ENCODE data around the gene APP. TPM values are rescaled to one million over a fixed set of nuclear protein-coding genes. Genes with fewer than 3 reads are reported as not detected.

APP gene
- total RNA-seq, 1 experiment from 2014 or later: 560 TPM

DNA sequence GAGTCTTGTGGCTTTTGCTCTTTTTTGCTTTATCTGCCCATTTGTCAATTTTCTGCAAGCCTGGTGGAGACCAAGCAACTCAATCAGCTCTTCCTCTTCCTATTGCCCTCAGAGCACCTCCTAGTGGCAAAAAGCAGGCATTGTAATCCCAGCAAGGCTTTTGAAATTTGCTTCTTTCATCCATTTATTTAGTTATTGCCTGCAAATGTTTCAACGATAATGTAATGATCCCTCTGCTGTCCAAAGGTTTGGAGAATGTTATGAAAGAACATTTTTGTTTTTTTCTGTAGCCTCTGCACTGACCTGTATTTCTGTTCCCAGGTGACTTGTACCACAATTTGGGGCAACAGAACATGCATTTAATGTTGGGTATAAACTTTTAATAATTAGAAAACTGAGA lies 308.0 kb downstream of the APP start:
- ChIA-PET CTCF (interaction anchor here (0.6 to 3.0 kb wide), 24 partner anchors 10 to 824 kb away, joined by 3 to 15 read pairs (median 3); partner anchors contain the start of genes ATP5PF and GABPA), POLR2A (no interaction called here)
- DNase-seq (ENCODE audit: low spot score) (peak; percentile 17), ATAC-seq (peak; percentile 64; the same call in 1 of the 2 replicates)
- Mint-ChIP-seq H3K4me1 (peaks cover 24% of the 10 kb centered on the region), H3K9me3 (no peaks in the 10 kb centered on the region), H3K27ac (no peak overlapping the region), H3K36me3 (no peaks in the 10 kb centered on the region), H3K4me3 (no peak overlapping the region), H3K27me3 (ENCODE audit: low read depth) (no peaks in the 10 kb centered on the region)
- TF ChIP-seq, protein P1, sequence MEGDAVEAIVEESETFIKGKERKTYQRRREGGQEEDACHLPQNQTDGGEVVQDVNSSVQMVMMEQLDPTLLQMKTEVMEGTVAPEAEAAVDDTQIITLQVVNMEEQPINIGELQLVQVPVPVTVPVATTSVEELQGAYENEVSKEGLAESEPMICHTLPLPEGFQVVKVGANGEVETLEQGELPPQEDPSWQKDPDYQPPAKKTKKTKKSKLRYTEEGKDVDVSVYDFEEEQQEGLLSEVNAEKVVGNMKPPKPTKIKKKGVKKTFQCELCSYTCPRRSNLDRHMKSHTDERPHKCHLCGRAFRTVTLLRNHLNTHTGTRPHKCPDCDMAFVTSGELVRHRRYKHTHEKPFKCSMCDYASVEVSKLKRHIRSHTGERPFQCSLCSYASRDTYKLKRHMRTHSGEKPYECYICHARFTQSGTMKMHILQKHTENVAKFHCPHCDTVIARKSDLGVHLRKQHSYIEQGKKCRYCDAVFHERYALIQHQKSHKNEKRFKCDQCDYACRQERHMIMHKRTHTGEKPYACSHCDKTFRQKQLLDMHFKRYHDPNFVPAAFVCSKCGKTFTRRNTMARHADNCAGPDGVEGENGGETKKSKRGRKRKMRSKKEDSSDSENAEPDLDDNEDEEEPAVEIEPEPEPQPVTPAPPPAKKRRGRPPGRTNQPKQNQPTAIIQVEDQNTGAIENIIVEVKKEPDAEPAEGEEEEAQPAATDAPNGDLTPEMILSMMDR (IDR thresholded peaks at IDR 0.05): peak; percentile 70
- TF ChIP-seq, protein P2, sequence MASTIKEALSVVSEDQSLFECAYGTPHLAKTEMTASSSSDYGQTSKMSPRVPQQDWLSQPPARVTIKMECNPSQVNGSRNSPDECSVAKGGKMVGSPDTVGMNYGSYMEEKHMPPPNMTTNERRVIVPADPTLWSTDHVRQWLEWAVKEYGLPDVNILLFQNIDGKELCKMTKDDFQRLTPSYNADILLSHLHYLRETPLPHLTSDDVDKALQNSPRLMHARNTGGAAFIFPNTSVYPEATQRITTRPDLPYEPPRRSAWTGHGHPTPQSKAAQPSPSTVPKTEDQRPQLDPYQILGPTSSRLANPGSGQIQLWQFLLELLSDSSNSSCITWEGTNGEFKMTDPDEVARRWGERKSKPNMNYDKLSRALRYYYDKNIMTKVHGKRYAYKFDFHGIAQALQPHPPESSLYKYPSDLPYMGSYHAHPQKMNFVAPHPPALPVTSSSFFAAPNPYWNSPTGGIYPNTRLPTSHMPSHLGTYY (CRISPR knock-in tag; IDR thresholded peaks at IDR 0.05): peak; percentile 45; the same call in 1 of the 2 replicates
- TF ChIP-seq, protein P3, sequence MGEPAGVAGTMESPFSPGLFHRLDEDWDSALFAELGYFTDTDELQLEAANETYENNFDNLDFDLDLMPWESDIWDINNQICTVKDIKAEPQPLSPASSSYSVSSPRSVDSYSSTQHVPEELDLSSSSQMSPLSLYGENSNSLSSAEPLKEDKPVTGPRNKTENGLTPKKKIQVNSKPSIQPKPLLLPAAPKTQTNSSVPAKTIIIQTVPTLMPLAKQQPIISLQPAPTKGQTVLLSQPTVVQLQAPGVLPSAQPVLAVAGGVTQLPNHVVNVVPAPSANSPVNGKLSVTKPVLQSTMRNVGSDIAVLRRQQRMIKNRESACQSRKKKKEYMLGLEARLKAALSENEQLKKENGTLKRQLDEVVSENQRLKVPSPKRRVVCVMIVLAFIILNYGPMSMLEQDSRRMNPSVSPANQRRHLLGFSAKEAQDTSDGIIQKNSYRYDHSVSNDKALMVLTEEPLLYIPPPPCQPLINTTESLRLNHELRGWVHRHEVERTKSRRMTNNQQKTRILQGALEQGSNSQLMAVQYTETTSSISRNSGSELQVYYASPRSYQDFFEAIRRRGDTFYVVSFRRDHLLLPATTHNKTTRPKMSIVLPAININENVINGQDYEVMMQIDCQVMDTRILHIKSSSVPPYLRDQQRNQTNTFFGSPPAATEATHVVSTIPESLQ (CRISPR knock-in tag; IDR thresholded peaks at IDR 0.05): no peak
- TF ChIP-seq SMAD3 (CRISPR knock-in tag; IDR thresholded peaks at IDR 0.05; ENCODE audit: borderline replicate concordance): no peak

GRCh38 chr21:25862112-25862511 lies 308.5 kb downstream of the APP start:
- DNase-seq (ENCODE audit: low spot score) (no peak), ATAC-seq (no peak)
- Mint-ChIP-seq H3K27ac (no peak overlapping the region), H3K27me3 (ENCODE audit: low read depth) (no peaks in the 10 kb centered on the region), H3K36me3 (no peaks in the 10 kb centered on the region), H3K9me3 (no peaks in the 10 kb centered on the region), H3K4me1 (peaks cover 19% of the 10 kb centered on the region), H3K4me3 (no peak overlapping the region)
- POLR2A ChIA-PET: no interaction called here
- CTCF ChIA-PET: interaction anchor here (0.6 to 3.0 kb wide), 24 partner anchors 10 to 824 kb away, joined by 3 to 15 read pairs (median 3); partner anchors contain the start of genes ATP5PF and GABPA
- TF ChIP-seq MLX (CRISPR knock-in tag; IDR thresholded peaks at IDR 0.05) (no peak), MAX (CRISPR knock-in tag; IDR thresholded peaks at IDR 0.05) (no peak), EMX1 (CRISPR knock-in tag; IDR thresholded peaks at IDR 0.05) (no peak), E2F4 (CRISPR knock-in tag; IDR thresholded peaks at IDR 0.05; ENCODE audit: borderline replicate concordance, low read depth) (no peak), IRF1 (CRISPR knock-in tag; IDR thresholded peaks at IDR 0.05) (no peak), FOXK1 (CRISPR knock-in tag; IDR thresholded peaks at IDR 0.05) (no peak), ZNF671 (CRISPR knock-in tag; IDR thresholded peaks at IDR 0.05) (no peak), AFF4 (CRISPR knock-in tag; IDR thresholded peaks at IDR 0.05; ENCODE audit: borderline replicate concordance) (no peak), NR3C1 (CRISPR knock-in tag; conservative IDR thresholded peaks at IDR 0.05; ENCODE audit: low read depth) (no peak), MYBL2 (CRISPR knock-in tag; IDR thresholded peaks at IDR 0.05) (no peak), MXD4 (CRISPR knock-in tag; IDR thresholded peaks at IDR 0.05; ENCODE audit: borderline replicate concordance) (no peak)
- TF ChIP-seq, protein P2 (CRISPR knock-in tag; IDR thresholded peaks at IDR 0.05): no peak
- TF ChIP-seq, protein P4, sequence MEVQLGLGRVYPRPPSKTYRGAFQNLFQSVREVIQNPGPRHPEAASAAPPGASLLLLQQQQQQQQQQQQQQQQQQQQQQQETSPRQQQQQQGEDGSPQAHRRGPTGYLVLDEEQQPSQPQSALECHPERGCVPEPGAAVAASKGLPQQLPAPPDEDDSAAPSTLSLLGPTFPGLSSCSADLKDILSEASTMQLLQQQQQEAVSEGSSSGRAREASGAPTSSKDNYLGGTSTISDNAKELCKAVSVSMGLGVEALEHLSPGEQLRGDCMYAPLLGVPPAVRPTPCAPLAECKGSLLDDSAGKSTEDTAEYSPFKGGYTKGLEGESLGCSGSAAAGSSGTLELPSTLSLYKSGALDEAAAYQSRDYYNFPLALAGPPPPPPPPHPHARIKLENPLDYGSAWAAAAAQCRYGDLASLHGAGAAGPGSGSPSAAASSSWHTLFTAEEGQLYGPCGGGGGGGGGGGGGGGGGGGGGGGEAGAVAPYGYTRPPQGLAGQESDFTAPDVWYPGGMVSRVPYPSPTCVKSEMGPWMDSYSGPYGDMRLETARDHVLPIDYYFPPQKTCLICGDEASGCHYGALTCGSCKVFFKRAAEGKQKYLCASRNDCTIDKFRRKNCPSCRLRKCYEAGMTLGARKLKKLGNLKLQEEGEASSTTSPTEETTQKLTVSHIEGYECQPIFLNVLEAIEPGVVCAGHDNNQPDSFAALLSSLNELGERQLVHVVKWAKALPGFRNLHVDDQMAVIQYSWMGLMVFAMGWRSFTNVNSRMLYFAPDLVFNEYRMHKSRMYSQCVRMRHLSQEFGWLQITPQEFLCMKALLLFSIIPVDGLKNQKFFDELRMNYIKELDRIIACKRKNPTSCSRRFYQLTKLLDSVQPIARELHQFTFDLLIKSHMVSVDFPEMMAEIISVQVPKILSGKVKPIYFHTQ (CRISPR knock-in tag; IDR thresholded peaks at IDR 0.05): no peak
